Keratinocyte (primary cell): ENCODE measurements around the gene BNC2. TPM values are rescaled to one million over a fixed set of nuclear protein-coding genes. Genes with fewer than 3 reads are reported as not detected.

Experiments used
- DNase-seq: peaks from one replicate; pipeline ENCODE4 v3.0.0-alpha.2; 2011; ENCODE audit warnings: low read depth, missing footprints, low spot score
- FAIRE-seq: peaks from 2 replicates; lab custom pipeline; 2011; peaks lifted over from hg19 to GRCh38; lab: Jason Lieb, UNC
- H2AFZ ChIP-seq: 2 replicates; pipeline ENCODE4 v1.6.0; 2012; ENCODE audit warnings: low read length, control low read depth, inconsistent platforms; ENCODE audit not compliant: control insufficient read depth
- H3K27ac ChIP-seq: 2 replicates; pipeline ENCODE4 v1.5.1; 2011; ENCODE audit warnings: low read length; ENCODE audit not compliant: control insufficient read depth, insufficient read depth
- H3K27me3 ChIP-seq: 3 replicates; pipeline ENCODE4 v1.6.0; 2011; ENCODE audit warnings: low read length; ENCODE audit not compliant: control insufficient read depth, insufficient read depth; ENCODE audit errors: extremely low read depth
- H3K36me3 ChIP-seq, 2 experiments: 2 replicates in 1 of 2; 3 replicates in 1 of 2; pipeline ENCODE4 v1.5.1; 2011; ENCODE audit warnings: low read length in 2 of 2, mild to moderate bottlenecking in 1 of 2; ENCODE audit not compliant: control insufficient read depth in 2 of 2, insufficient read depth in 2 of 2; ENCODE audit errors: extremely low read depth in 1 of 2
- H3K4me1 ChIP-seq: 3 replicates; pipeline ENCODE4 v1.5.1; 2011; ENCODE audit warnings: low read length; ENCODE audit not compliant: control insufficient read depth, insufficient read depth; ENCODE audit errors: extremely low read depth
- H3K4me2 ChIP-seq: 3 replicates; pipeline ENCODE4 v1.6.0; 2011; ENCODE audit warnings: low read depth, low read length; ENCODE audit not compliant: control insufficient read depth, insufficient read depth; ENCODE audit errors: extremely low read depth
- H3K4me3 ChIP-seq, 3 experiments: fragments of 200-600 bp in 1 of 3; sonication (generic) in 1 of 3; 2 replicates in 2 of 3; 3 replicates in 1 of 3; pipeline ENCODE4 v1.5.1; 2011 to 2016; ENCODE audit warnings: low read length in 3 of 3, mild to moderate bottlenecking in 3 of 3, control low read depth in 2 of 3, inconsistent platforms in 1 of 3, low read depth in 1 of 3, mixed read lengths in 1 of 3, mixed run types in 1 of 3, moderate library complexity in 1 of 3; ENCODE audit not compliant: control insufficient read depth in 2 of 3, insufficient read depth in 2 of 3; ENCODE audit errors: extremely low read depth in 1 of 3
- H3K79me2 ChIP-seq: 2 replicates; pipeline ENCODE4 v1.6.0; 2012; ENCODE audit warnings: low read length; ENCODE audit not compliant: control insufficient read depth, insufficient read depth
- H3K9ac ChIP-seq: 3 replicates; pipeline ENCODE4 v1.6.0; 2011; ENCODE audit warnings: low read length; ENCODE audit not compliant: control insufficient read depth, insufficient read depth; ENCODE audit errors: extremely low read depth
- H3K9me1 ChIP-seq: 3 replicates; pipeline ENCODE4 v1.6.0; 2011; ENCODE audit warnings: low read length; ENCODE audit not compliant: control insufficient read depth, insufficient read depth; ENCODE audit errors: extremely low read depth
- H3K9me3 ChIP-seq: 2 replicates; pipeline ENCODE4 v1.5.1; 2012; ENCODE audit warnings: low read depth, low read length; ENCODE audit not compliant: control insufficient read depth
- H4K20me1 ChIP-seq: 3 replicates; pipeline ENCODE4 v1.6.0; 2011; ENCODE audit warnings: low read length; ENCODE audit not compliant: control insufficient read depth, insufficient read depth; ENCODE audit errors: extremely low read depth
- EZH2 ChIP-seq: IDR thresholded peaks from one replicate; pipeline ENCODE4 v1.6.1; 2012; ENCODE audit warnings: inconsistent platforms, mild to moderate bottlenecking, low read length, moderate library complexity
- dilution Hi-C: fragments of 300-500 bp; cut with MboI; formaldehyde crosslinking; loops from one replicate; pipeline ENCODE4 v1.7.0; 2020; ENCODE audit warnings: low sequenced_read_pairs; ENCODE audit not compliant: extremely low pct_ligation_motif_present
- polyA plus RNA-seq, 5 experiments: library from polyadenylated mRNA; depleted of rRNA in 3 of 5; stranded (reverse) in 3 of 5; stranded (forward) in 1 of 5; unstranded in 1 of 5; fragments of >200 nt; gene quantifications; 1 replicate in 1 of 5; 2 replicates in 3 of 5; 3 replicates in 1 of 5; pipeline versions ENCODE4 v1.2.1 to v1.2.3, GENCODE V29; 2011 to 2012; ENCODE audit warnings: missing spikeins in 2 of 5, low read depth in 1 of 5, low replicate concordance in 1 of 5
- TF ChIP-seq, protein P1 (sequence below), 3 experiments: IDR thresholded peaks in 1 of 3; conservative IDR thresholded peaks in 1 of 3; optimal IDR thresholded peaks in 1 of 3; 2 replicates in 2 of 3; 3 replicates in 1 of 3; pipeline versions ENCODE3 to v1.5.1; 2011; ENCODE audit warnings: low read length in 3 of 3, mild to moderate bottlenecking in 3 of 3, moderate library complexity in 2 of 3, control low read depth in 1 of 3, inconsistent platforms in 1 of 3; ENCODE audit not compliant: insufficient read depth in 2 of 3; ENCODE audit errors: extremely low read depth in 1 of 3

The BNC2 gene
- polyA plus RNA-seq, 1 donor (not counting 4 experiments of a cell fraction or from before 2014, with no cell fraction given): 1.1 TPM

- Histone ChIP-seq H3K9me1 (no peaks in the 10 kb centered on the region), H3K9ac (no peak overlapping the region), H4K20me1 (no peaks in the 10 kb centered on the region), H3K27me3 (no peaks in the 10 kb centered on the region), H3K79me2 (no peaks in the 10 kb centered on the region), H3K4me3 (no peak overlapping the region), H3K4me2 (no peak overlapping the region), H3K27ac (no peak overlapping the region), H3K36me3 (no peaks in the 10 kb centered on the region), H3K9me3 (no peaks in the 10 kb centered on the region), H2AFZ (no peak overlapping the region), H3K4me1 (peaks cover 8% of the 10 kb centered on the region)
- dilution Hi-C loops: no loop called here
- FAIRE-seq (no peak), DNase-seq (no peak)
- TF ChIP-seq, protein P1, sequence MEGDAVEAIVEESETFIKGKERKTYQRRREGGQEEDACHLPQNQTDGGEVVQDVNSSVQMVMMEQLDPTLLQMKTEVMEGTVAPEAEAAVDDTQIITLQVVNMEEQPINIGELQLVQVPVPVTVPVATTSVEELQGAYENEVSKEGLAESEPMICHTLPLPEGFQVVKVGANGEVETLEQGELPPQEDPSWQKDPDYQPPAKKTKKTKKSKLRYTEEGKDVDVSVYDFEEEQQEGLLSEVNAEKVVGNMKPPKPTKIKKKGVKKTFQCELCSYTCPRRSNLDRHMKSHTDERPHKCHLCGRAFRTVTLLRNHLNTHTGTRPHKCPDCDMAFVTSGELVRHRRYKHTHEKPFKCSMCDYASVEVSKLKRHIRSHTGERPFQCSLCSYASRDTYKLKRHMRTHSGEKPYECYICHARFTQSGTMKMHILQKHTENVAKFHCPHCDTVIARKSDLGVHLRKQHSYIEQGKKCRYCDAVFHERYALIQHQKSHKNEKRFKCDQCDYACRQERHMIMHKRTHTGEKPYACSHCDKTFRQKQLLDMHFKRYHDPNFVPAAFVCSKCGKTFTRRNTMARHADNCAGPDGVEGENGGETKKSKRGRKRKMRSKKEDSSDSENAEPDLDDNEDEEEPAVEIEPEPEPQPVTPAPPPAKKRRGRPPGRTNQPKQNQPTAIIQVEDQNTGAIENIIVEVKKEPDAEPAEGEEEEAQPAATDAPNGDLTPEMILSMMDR (optimal IDR thresholded peaks at IDR 0.05 in 1 of 3, IDR thresholded peaks at IDR 0.05 in 1 of 3, conservative IDR thresholded peaks at IDR 0.05 in 1 of 3; ENCODE audit: extremely low read depth in 1 of 3, insufficient read depth in 2 of 3, low read length in 3 of 3): no peak
- TF ChIP-seq EZH2: no peak
Measured at GRCh38 chr9:16730162-16730561, 140.3 kb downstream of the BNC2 start.

DNA sequence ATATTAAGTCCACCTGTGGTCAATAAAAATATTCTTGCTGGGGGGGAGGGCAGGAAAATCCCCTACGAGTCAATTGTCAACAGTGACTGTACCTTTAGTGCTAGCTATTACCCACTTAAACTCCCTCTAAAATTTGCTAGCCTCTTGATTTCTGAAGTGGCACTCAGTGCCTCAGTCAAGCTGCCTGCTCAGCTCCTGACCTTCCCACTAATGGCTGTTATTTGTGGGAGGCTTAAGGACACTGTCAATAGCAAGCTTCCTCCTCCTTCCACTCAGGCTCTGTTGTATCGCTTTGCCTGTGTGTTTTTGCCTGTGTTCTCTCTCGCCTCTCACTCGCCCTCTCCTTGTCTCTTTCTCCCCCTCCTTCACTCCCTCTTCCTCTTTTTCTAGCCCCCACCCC lies 140.8 kb downstream of the BNC2 start:
- peaks cover 8% of the 10 kb centered on the region for H3K4me1 ChIP-seq
- no peak for TF ChIP-seq EZH2
- H3K27me3 ChIP-seq: no peaks in the 10 kb centered on the region
- no peaks in the 10 kb centered on the region for H4K20me1 ChIP-seq
- no peaks in the 10 kb centered on the region for H3K9me1 ChIP-seq
- DNase-seq (no peak), FAIRE-seq (no peak)
- H3K4me3 ChIP-seq: no peak overlapping the region
- H3K9me3 ChIP-seq: no peaks in the 10 kb centered on the region
- no peak overlapping the region for H3K27ac ChIP-seq
- H3K79me2 ChIP-seq: no peaks in the 10 kb centered on the region
- H3K9ac ChIP-seq: no peak overlapping the region
- dilution Hi-C loops: no loop called here
- H3K36me3 ChIP-seq: no peaks in the 10 kb centered on the region
- no peak overlapping the region for H2AFZ ChIP-seq
- no peak overlapping the region for H3K4me2 ChIP-seq

DNA sequence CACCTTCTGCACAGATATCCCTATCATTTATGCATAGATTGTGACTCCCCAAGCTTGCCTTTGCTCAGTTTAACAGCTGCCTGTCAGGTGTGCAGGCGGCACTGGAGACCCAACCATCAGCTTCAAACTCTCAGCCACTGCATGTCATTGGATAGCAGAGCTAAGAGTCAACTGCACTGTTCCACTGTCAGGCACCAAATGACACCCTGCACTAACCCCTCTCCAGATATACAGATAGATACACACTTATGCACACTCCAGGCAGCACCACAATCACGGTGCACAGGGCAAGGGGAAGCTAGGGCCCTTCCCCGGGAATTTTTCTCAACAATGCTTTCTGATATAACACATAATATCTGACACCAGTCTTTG lies 142.3 kb downstream of the BNC2 start:
- DNase-seq (no peak), FAIRE-seq (peak; percentile 53)
- no peak overlapping the region for H3K9ac ChIP-seq
- H3K4me3 ChIP-seq: no peak overlapping the region
- no peaks in the 10 kb centered on the region for H4K20me1 ChIP-seq
- dilution Hi-C loops: no loop called here
- peaks cover 8% of the 10 kb centered on the region for H3K4me1 ChIP-seq
- no peaks in the 10 kb centered on the region for H3K27me3 ChIP-seq
- no peaks in the 10 kb centered on the region for H3K36me3 ChIP-seq
- no peaks in the 10 kb centered on the region for H3K79me2 ChIP-seq
- no peaks in the 10 kb centered on the region for H3K9me1 ChIP-seq
- no peaks in the 10 kb centered on the region for H3K9me3 ChIP-seq
- H3K27ac ChIP-seq: no peak overlapping the region
- TF ChIP-seq, protein P1 (optimal IDR thresholded peaks at IDR 0.05 in 1 of 3, IDR thresholded peaks at IDR 0.05 in 1 of 3, conservative IDR thresholded peaks at IDR 0.05 in 1 of 3; ENCODE audit: extremely low read depth in 1 of 3, insufficient read depth in 2 of 3, low read length in 3 of 3): no peak
- no peak for TF ChIP-seq EZH2
- H2AFZ ChIP-seq: peak overlapping the region; percentile 84
- peak overlapping the region; percentile 88 for H3K4me2 ChIP-seq
